T47D (cell line): ENCODE results near the gene PCDHA13.
A peak's percentile ranks its signal among the peaks of the same experiment; 100 is the strongest.

ENCODE experiments used
- DNase-seq, 2 experiments: peaks; one replicate each; pipeline versions ENCODE4 v3.0.0 to v3.0.0-alpha.2; 2011 to 2012; ENCODE audit warnings: low read depth in 1 of 2, low spot score in 1 of 2
- JUND ChIP-seq: IDR thresholded peaks from 2 replicates; pipeline ENCODE4 v1.6.1; 2012; ENCODE audit warnings: low read depth
- in situ Hi-C: cut with HindIII; loops from 2 replicates; pipeline ENCODE4 v1.10.0; 2016; ENCODE audit warnings: low sequenced_read_pairs, low pct_unique_long_range_greater_than_20kb

PCDHA13 gene

GRCh38 chr5:140877262-140877581 lies 4.7 kb upstream of the PCDHA13 start:
- TF ChIP-seq JUND: no peak
- in situ Hi-C loops: no loop called here
- no peak for DNase-seq

DNA sequence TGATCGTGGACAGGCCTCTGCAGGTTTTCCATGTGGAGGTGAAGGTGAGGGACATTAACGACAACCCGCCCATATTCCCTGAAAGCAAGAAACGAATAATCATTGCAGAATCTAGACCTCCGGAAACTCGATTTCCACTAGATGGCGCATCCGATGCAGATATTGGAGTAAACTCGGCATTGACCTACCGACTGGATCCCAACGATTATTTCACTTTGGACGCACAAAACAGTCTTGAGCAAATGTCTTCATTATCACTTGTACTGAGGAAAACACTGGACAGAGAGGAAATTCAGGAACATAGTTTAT lies 621 bp downstream of the PCDHA13 start:
- in situ Hi-C loops: no loop called here
- peak; percentile 54 to 75 for DNase-seq
- TF ChIP-seq JUND: no peak

GRCh38 chr5:140883373-140883772 lies 1.4 kb downstream of the PCDHA13 start:
- DNase-seq: no peak
- in situ Hi-C loops: no loop called here
- no peak for TF ChIP-seq JUND

- in situ Hi-C loops: no loop called here
- TF ChIP-seq JUND: no peak
Measured at GRCh38 chr5:140883927-140884697, 2.2 kb downstream of the PCDHA13 start.

GRCh38 chr5:140916325-140916724 lies 34.4 kb downstream of the PCDHA13 start:
- DNase-seq: no peak
- in situ Hi-C loops: no loop called here
- no peak for TF ChIP-seq JUND

More at GRCh38 chr5:140883927-140884697, 2.2 kb downstream of the PCDHA13 start:
- no peak for DNase-seq

DNA sequence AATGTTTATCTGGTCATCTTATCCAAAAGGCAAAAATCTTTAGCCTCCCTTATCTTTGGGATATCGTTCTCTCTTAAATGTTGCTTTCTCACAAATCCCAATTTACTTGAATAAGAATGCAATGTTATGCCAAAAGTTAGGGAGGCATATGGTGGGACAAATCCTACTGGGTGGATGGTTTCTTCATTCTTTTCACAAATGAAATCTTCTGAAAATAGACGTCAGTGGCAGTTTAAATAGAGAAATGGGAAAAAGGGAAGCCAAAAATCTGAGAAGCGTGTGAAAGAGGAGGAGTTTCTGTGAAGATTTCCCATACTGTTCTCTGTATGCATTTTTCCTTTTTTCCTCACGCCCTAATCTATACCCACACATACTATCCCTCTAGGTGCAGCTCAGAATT lies 41.7 kb downstream of the PCDHA13 start:
- no peak for TF ChIP-seq JUND
- DNase-seq: no peak
- in situ Hi-C loops: no loop called here

DNA sequence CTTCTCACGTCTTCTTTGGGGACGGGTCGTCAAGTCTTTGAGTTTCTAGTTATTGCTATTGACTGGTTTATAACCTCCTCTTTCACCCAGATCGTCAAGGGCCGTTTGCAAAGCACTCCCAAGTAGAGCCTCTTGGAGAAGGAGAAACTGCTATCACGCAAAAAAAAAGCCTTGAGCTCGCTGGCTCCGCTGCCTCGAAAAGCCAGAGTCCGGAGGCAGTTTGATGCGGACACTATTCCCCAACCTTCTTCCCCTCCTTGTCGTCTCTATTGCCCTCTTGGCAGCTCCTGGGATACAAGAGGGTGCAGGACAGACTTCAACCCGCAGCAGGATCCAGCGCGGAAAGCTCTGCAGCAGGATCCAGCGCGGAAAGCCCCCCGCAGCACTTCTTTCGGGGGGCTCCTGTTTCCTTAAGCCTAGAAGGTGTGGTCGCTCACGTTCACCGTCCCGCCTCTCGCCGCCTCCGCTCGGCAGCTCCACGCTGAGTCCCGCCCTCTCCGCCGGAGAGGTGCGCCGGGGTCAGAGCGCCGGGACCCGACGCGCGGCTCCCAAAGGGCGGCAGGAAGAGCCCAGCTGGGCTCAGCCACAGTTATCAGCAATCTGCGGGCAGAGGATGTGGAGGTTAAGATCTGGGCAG lies 44.0 kb downstream of the PCDHA13 start, which contains the start of gene PCDHAC1:
Gene PCDHAC1, plus strand, starts transcription at position 494 of the 637 bp plus-strand sequence. CDS start 594 bp downstream, outside the sequence.
- no peak for TF ChIP-seq JUND
- DNase-seq: peak; percentile 16 to 31
- in situ Hi-C loops: no loop called here

- TF ChIP-seq JUND: no peak
- DNase-seq: peak; percentile 81 to 82
- in situ Hi-C loops: no loop called here
Measured at GRCh38 chr5:140926443-140927227, 44.7 kb downstream of the PCDHA13 start.

DNA sequence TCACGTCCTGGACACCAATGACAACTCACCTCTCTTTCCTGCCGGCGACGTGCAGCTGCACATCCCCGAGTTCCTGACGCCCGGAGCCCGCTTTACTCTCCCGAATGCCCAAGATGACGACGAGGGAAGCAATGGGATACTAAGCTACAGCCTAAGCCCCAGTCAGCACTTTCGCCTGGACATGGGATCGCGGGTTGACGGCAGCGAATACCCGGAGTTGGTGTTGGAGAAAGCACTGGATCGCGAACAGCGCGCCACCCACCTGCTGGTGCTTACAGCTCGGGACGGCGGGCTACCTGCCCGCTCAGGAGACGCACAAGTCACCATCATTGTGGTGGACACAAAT lies 45.3 kb downstream of the PCDHA13 start:
- no peak for TF ChIP-seq JUND
- in situ Hi-C loops: no loop called here
- no peak for DNase-seq
